OCI-LY3 (cell line): Measurements from ENCODE around the gene RNF121.
A peak's percentile ranks its signal among the peaks of the same experiment; 100 is the strongest.

ENCODE experiments used
- H2AFZ ChIP-seq: fragments of 200-600, 300-600 bp; shearing (Covaris generic); 2 replicates; pipeline ENCODE4 v1.6.0; 2014; ENCODE audit warnings: antibody characterized with exemption, low read depth, low read length
- H3K27ac ChIP-seq: fragments of 200-600, 300-600 bp; sonication (generic); 2 replicates; pipeline ENCODE4 v1.5.1; 2014; ENCODE audit warnings: mild to moderate bottlenecking, low read length, moderate library complexity, mixed read lengths
- H3K27me3 ChIP-seq: fragments of 200-600, 300-600 bp; sonication (generic); 2 replicates; pipeline ENCODE4 v1.6.1; 2014; ENCODE audit warnings: low read depth, low read length, mixed read lengths
- H3K36me3 ChIP-seq: fragments of 200-600, 300-600 bp; sonication (generic); replicated peaks from 2 replicates; pipeline ENCODE3; 2014; ENCODE audit warnings: low read depth, low read length, mixed read lengths
- H3K4me1 ChIP-seq: fragments of 300-600, 200-600 bp; sonication (generic); 2 replicates; pipeline ENCODE4 v1.6.1; 2014; ENCODE audit warnings: low read length, mixed read lengths
- H3K4me2 ChIP-seq: fragments of 200-600, 300-600 bp; sonication (generic); 2 replicates; pipeline ENCODE4 v1.6.1; 2014; ENCODE audit warnings: low read length, mixed read lengths
- H3K4me3 ChIP-seq: fragments of 300-600, 200-600 bp; sonication (generic); 2 replicates; pipeline ENCODE4 v1.5.1; 2014; ENCODE audit warnings: antibody characterized with exemption, mild to moderate bottlenecking, low read length, moderate library complexity
- H3K79me2 ChIP-seq: fragments of 300-600, 200-600 bp; shearing (Covaris generic); 2 replicates; pipeline ENCODE4 v1.6.1; 2014; ENCODE audit warnings: mild to moderate bottlenecking, low read length, mixed read lengths
- H3K9ac ChIP-seq: fragments of 300-600, 200-600 bp; shearing (Covaris generic); 2 replicates; pipeline ENCODE4 v1.6.0; 2014; ENCODE audit warnings: mild to moderate bottlenecking, low read length, moderate library complexity
- H3K9me3 ChIP-seq: fragments of 200-600, 300-600 bp; shearing (Covaris generic); 2 replicates; pipeline ENCODE4 v1.6.1; 2014; ENCODE audit warnings: low read length, mixed read lengths; ENCODE audit not compliant: insufficient read depth
- H4K20me1 ChIP-seq: fragments of 200-600, 300-600 bp; sonication (generic); 2 replicates; pipeline ENCODE4 v1.6.1; 2016; ENCODE audit warnings: low read length, mixed read lengths; ENCODE audit not compliant: insufficient read depth
- CTCF ChIP-seq: fragments of 200-600, 300-600 bp; sonication (generic); IDR thresholded peaks from 2 replicates; pipeline ENCODE4 v1.5.1; 2014; ENCODE audit warnings: antibody characterized with exemption, low read length, low read depth
- EZH2phosphoT487 ChIP-seq: fragments of 200-600 bp; shearing (Covaris generic); IDR thresholded peaks from 2 replicates; pipeline ENCODE4 v1.6.1; 2018; ENCODE audit warnings: antibody characterized with exemption, mixed run types, low read depth

RNF121 gene

DNA sequence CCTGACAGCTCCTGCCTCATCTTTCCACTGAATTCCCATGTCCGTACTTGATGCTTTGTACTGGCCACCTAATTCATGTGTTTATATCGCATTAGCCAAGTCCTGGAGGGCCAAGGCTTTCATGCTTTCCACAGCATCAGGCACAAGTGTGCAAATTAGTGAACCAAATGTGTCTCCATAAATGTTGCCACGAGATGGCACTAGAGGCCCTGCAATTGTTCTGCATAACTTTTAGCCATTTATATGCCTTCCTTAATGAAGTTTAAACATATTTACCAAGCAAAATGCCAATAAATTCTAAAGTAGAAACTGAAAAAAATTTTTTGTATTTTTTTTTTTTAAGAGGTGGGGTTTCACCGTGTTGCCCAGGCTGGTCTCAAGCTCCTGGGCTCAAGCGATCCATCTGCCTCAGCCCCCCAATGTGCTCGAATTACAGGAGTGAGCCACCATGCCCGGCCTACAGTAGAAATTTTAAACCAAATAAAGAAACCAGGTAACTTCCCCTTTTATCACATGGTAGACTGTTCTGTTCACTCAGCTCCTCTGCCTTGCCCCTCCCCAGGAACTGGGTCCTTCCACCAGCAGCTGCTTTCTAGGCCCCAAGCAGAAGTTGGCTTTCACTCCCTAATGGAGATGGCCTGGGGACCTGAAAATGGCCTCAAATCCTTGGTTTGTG lies 49.0 kb downstream of the RNF121 start:
- H2AFZ ChIP-seq: no peak overlapping the region
- H3K4me2 ChIP-seq: peak overlapping the region; percentile 71
- no peaks in the 10 kb centered on the region for H4K20me1 ChIP-seq
- H3K9ac ChIP-seq: peak overlapping the region; percentile 53
- peaks cover 29% of the 10 kb centered on the region for H3K36me3 ChIP-seq
- TF ChIP-seq CTCF (peak; percentile 94), EZH2phosphoT487 (no peak)
- no peaks in the 10 kb centered on the region for H3K27me3 ChIP-seq
- peak overlapping the region; percentile 41 for H3K4me3 ChIP-seq
- H3K9me3 ChIP-seq: no peaks in the 10 kb centered on the region
- peaks cover 32% of the 10 kb centered on the region for H3K4me1 ChIP-seq
- H3K79me2 ChIP-seq: peaks cover 13% of the 10 kb centered on the region
- peak overlapping the region; percentile 84 for H3K27ac ChIP-seq

DNA sequence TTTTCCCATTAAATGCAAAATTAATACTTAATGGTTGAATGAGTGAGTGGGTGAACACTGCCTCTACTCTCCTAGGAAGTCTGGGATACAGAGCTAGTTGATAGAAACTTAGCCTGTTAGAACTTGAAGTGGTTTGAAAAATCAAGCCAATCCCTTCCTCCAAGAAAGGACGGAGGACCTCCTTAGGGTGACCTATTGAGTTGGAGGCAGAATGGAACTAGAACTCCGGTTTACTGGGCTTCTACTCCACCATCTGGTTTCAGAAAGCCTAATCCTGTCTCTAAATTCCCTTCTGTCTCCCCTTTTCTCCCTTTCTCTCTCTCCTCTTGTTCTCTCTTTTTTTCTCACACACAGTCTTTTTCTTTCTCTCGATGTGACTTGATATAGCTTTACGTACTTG lies 50.2 kb downstream of the RNF121 start:
- no peak overlapping the region for H2AFZ ChIP-seq
- no peaks in the 10 kb centered on the region for H3K27me3 ChIP-seq
- peaks cover 13% of the 10 kb centered on the region for H3K79me2 ChIP-seq
- peak overlapping the region; percentile 71 for H3K4me2 ChIP-seq
- TF ChIP-seq CTCF (no peak), EZH2phosphoT487 (no peak)
- no peak overlapping the region for H3K9ac ChIP-seq
- H4K20me1 ChIP-seq: no peaks in the 10 kb centered on the region
- no peak overlapping the region for H3K4me3 ChIP-seq
- no peaks in the 10 kb centered on the region for H3K9me3 ChIP-seq
- H3K27ac ChIP-seq: peak overlapping the region; percentile 84; the same call in 1 of the 2 replicates
- peaks cover 32% of the 10 kb centered on the region for H3K4me1 ChIP-seq
- H3K36me3 ChIP-seq: peaks cover 39% of the 10 kb centered on the region

DNA sequence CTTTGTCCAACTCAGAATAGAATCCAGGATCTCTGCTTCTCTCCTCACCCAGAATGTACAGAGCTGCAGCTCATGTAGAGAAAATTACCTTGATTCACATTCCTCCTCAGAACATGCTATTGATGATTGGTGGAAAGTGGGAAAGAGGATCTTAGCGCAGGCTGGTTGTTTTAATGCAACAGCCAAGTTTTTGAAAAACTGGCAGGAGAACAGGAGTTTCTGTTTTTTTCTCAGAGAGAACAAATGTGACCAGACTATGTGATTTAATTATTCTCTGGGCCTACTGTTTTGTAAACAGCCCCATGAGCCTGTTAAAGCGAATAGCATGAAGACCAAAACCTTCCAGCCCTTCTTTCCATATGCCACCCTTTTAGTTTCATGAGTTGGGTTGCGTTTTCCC lies 50.8 kb downstream of the RNF121 start:
- Histone ChIP-seq H3K4me3 (no peak overlapping the region), H3K36me3 (peaks cover 40% of the 10 kb centered on the region), H3K9me3 (no peaks in the 10 kb centered on the region), H3K4me2 (no peak overlapping the region), H3K27ac (no peak overlapping the region), H3K27me3 (no peaks in the 10 kb centered on the region), H3K9ac (no peak overlapping the region), H3K79me2 (peaks cover 13% of the 10 kb centered on the region), H3K4me1 (peaks cover 32% of the 10 kb centered on the region), H4K20me1 (no peaks in the 10 kb centered on the region), H2AFZ (no peak overlapping the region)
- no peak for TF ChIP-seq EZH2phosphoT487
- no peak for TF ChIP-seq CTCF

GRCh38 chr11:71986131-71986530 lies 57.3 kb downstream of the RNF121 start:
- Histone ChIP-seq H3K9ac (peak overlapping the region; percentile 72), H3K79me2 (peaks cover 4% of the 10 kb centered on the region), H3K4me2 (peak overlapping the region; percentile 63), H3K9me3 (no peaks in the 10 kb centered on the region), H3K27me3 (no peaks in the 10 kb centered on the region), H2AFZ (no peak overlapping the region), H3K4me3 (peak overlapping the region; percentile 9; the same call in 1 of the 2 replicates), H4K20me1 (no peaks in the 10 kb centered on the region), H3K4me1 (peaks cover 48% of the 10 kb centered on the region), H3K27ac (peak overlapping the region; percentile 97), H3K36me3 (peaks cover 56% of the 10 kb centered on the region)
- TF ChIP-seq CTCF (no peak), EZH2phosphoT487 (no peak)
